NCI-H510A treated with DMSO at 0.1 percent for 48 hours (cell line): ENCODE results near the gene C1QL4.

ENCODE experiments used
- DNase-seq: peaks from one replicate; lab custom pipeline; 2025; lab: John Stamatoyannopoulos, UW

The C1QL4 gene

GRCh38 chr12:49347311-49348193, 10.6 kb upstream of the C1QL4 start:
- DNase-seq: peak; percentile 83

- DNase-seq: peak; percentile 47
Measured at GRCh38 chr12:49346659-49347310, 9.8 kb upstream of the C1QL4 start, which contains the start of gene DNAJC22. Gene DNAJC22 (plus strand): TSS chr12:49346888. CDS start chr12:49348873, 1,985 bp downstream.

GRCh38 chr12:49345825-49346658, 9.1 kb upstream of the C1QL4 start:
- no peak for DNase-seq

GRCh38 chr12:49345051-49345824, 8.2 kb upstream of the C1QL4 start:
- no peak for DNase-seq

- no peak for DNase-seq
Measured at GRCh38 chr12:49344486-49345050, 7.6 kb upstream of the C1QL4 start.

- no peak for DNase-seq
Measured at GRCh38 chr12:49342914-49343731, 6.1 kb upstream of the C1QL4 start.

GRCh38 chr12:49342066-49342913, 5.3 kb upstream of the C1QL4 start:
- peak; percentile 78 for DNase-seq

- no peak for DNase-seq
Measured at GRCh38 chr12:49341777-49342065, 4.7 kb upstream of the C1QL4 start.

- DNase-seq: no peak
Measured at GRCh38 chr12:49340971-49341776, 4.2 kb upstream of the C1QL4 start.

- DNase-seq: no peak
Measured at GRCh38 chr12:49340095-49340870, 3.3 kb upstream of the C1QL4 start.

- DNase-seq: no peak
Measured at GRCh38 chr12:49339464-49339861, 2.5 kb upstream of the C1QL4 start.

- DNase-seq: no peak
Measured at GRCh38 chr12:49338830-49339463, 2.0 kb upstream of the C1QL4 start.

- no peak for DNase-seq
Measured at GRCh38 chr12:49335955-49336644, 888 bp downstream of the C1QL4 start.

GRCh38 chr12:49335118-49335954, 1.7 kb downstream of the C1QL4 start:
- no peak for DNase-seq

GRCh38 chr12:49334681-49335080, 2.3 kb downstream of the C1QL4 start:
- no peak for DNase-seq

GRCh38 chr12:49334226-49334625, 2.8 kb downstream of the C1QL4 start:
- DNase-seq: no peak
